HCT116 (cell line): ENCODE results near the gene AGGF1. TPM values are rescaled to one million over a fixed set of nuclear protein-coding genes. Genes with fewer than 3 reads are reported as not detected.
"Not testable (repeated sequence)": the region's sequence is repeated elsewhere in the genome, so short reads cannot be mapped to it uniquely, and the experiment has no call there.

ENCODE experiments used
- ATAC-seq: fragments of 200-7000 bp; cut with Tn5 transposase; 2 replicates; pipeline ENCODE4 v1.9.1; 2020; ENCODE audit warnings: mild to moderate bottlenecking, moderate library complexity
- BruUV-seq: library from RNA; stranded (reverse); fragments of 400-500 nt; replicated peaks from 2 replicates; lab custom pipeline; 2021; lab: Mats Ljungman, UMichigan
- CTCF ChIA-PET: fragments of 300-600 bp; sonication (Branson Sonifier 250); formaldehyde crosslinking; loops from one replicate; lab custom pipeline; 2021; ENCODE audit warnings: antibody characterized with exemption; lab: Charles Lee
- POLR2A ChIA-PET: fragments of 300-600, 350-600 bp; sonication (Branson Sonifier 250); formaldehyde crosslinking; loops from one replicate; lab custom pipeline; 2021; ENCODE audit warnings: antibody characterized with exemption; lab: Charles Lee
- RAD21 ChIA-PET, 2 experiments: fragments of 300-600 bp; sonication (Branson Sonifier 250); formaldehyde crosslinking; loops; one replicate each; lab custom pipeline; 2023; ENCODE audit warnings: low total read pairs in 2 of 2; ENCODE audit not compliant: uncharacterized antibody in 2 of 2, unreplicated experiment in 2 of 2, low non-redundant PET in 1 of 2; lab: Charles Lee
- DNase-seq: peaks from one replicate; pipeline ENCODE4 v3.0.0-alpha.2; 2010; ENCODE audit warnings: low read depth, low spot score
- H2AFZ ChIP-seq: fragments of 200-600 bp; shearing (Covaris generic), sonication (generic); 2 replicates; pipeline ENCODE4 v1.6.1; 2017; ENCODE audit warnings: low read depth, mixed run types, mixed read lengths, antibody characterized with exemption, low read length; ENCODE audit not compliant: poor library complexity, severe bottlenecking
- H3K27ac ChIP-seq: 2 replicates; pipeline ENCODE4 v1.5.1; 2012; ENCODE audit warnings: low read depth, low read length
- H3K27me3 ChIP-seq: fragments of 200-600 bp; sonication (generic); 2 replicates; pipeline ENCODE4 v1.6.1; 2016; ENCODE audit warnings: mixed run types, low read length, mixed read lengths; ENCODE audit not compliant: insufficient read depth
- H3K36me3 ChIP-seq, 2 experiments: fragments of 200-500 bp in 1 of 2; fragments of 200-600 bp in 1 of 2; sonication (Bioruptor generic) in 1 of 2; sonication (generic) in 1 of 2; 2 replicates each; pipeline versions ENCODE4 v1.5.1 to v1.6.1; 2014 to 2016; ENCODE audit warnings: low read length in 2 of 2, inconsistent platforms in 1 of 2, mixed read lengths in 1 of 2, mixed run types in 1 of 2; ENCODE audit not compliant: insufficient read depth in 2 of 2, control insufficient read depth in 1 of 2
- H3K4me1 ChIP-seq, 2 experiments: fragments of 200-600 bp in 1 of 2; sonication (generic) in 1 of 2; 2 replicates each; pipeline versions ENCODE4 v1.5.1 to v1.6.1; 2012 to 2017; ENCODE audit warnings: low read length in 2 of 2, inconsistent platforms in 1 of 2, mild to moderate bottlenecking in 1 of 2, mixed read lengths in 1 of 2, mixed run types in 1 of 2, moderate library complexity in 1 of 2; ENCODE audit not compliant: insufficient read depth in 2 of 2, control insufficient read depth in 1 of 2
- H3K4me2 ChIP-seq: fragments of 200-600 bp; sonication (generic); 2 replicates; pipeline ENCODE4 v1.6.1; 2017; ENCODE audit warnings: mixed run types, low read length, mixed read lengths
- H3K4me3 ChIP-seq, 2 experiments: fragments of 200-600 bp in 1 of 2; sonication (generic) in 1 of 2; replicated peaks in 1 of 2; 2 replicates each; pipeline ENCODE4 v1.5.1; 2011 to 2016; ENCODE audit warnings: low read length in 2 of 2, control low read depth in 1 of 2, low read depth in 1 of 2, mild to moderate bottlenecking in 1 of 2, mixed read lengths in 1 of 2, mixed run types in 1 of 2
- H3K79me2 ChIP-seq: fragments of 200-600 bp; sonication (generic); 2 replicates; pipeline ENCODE4 v1.6.1; 2017; ENCODE audit warnings: mild to moderate bottlenecking, mixed run types, low read length, moderate library complexity, mixed read lengths; ENCODE audit not compliant: insufficient read depth
- H3K9ac ChIP-seq: fragments of 200-600 bp; sonication (generic); 2 replicates; pipeline ENCODE4 v1.6.1; 2016; ENCODE audit warnings: low read length, mixed read lengths
- H3K9me2 ChIP-seq: fragments of 200-600 bp; sonication (generic), shearing (Covaris generic); 2 replicates; pipeline ENCODE4 v1.6.1; 2017; ENCODE audit warnings: mixed run types, mild to moderate bottlenecking, moderate library complexity; ENCODE audit not compliant: insufficient read depth
- H3K9me3 ChIP-seq, 2 experiments: fragments of 200-500 bp in 1 of 2; fragments of 200-600 bp in 1 of 2; sonication (Bioruptor generic) in 1 of 2; sonication (generic) in 1 of 2; 2 replicates each; pipeline ENCODE4 v1.6.1; 2014 to 2017; ENCODE audit warnings: low read length in 2 of 2, mixed read lengths in 2 of 2, inconsistent platforms in 1 of 2, low read depth in 1 of 2, mild to moderate bottlenecking in 1 of 2, mixed run types in 1 of 2, moderate library complexity in 1 of 2; ENCODE audit not compliant: control insufficient read depth in 1 of 2, insufficient read depth in 1 of 2
- H4K20me1 ChIP-seq: fragments of 200-600 bp; sonication (generic), shearing (Covaris generic); 2 replicates; pipeline ENCODE4 v1.6.1; 2017; ENCODE audit warnings: mixed run types, mild to moderate bottlenecking, moderate library complexity; ENCODE audit not compliant: insufficient read depth
- ELF1 ChIP-seq: IDR thresholded peaks from 2 replicates; pipeline ENCODE4 v1.6.1; 2012; ENCODE audit warnings: low read depth, borderline replicate concordance
- POLR2A ChIP-seq: IDR thresholded peaks from 2 replicates; pipeline ENCODE4 v1.7.0; 2011; ENCODE audit warnings: borderline replicate concordance; ENCODE audit not compliant: insufficient read depth, insufficient read length; ENCODE audit errors: extremely low read depth
- SIN3A ChIP-seq: IDR thresholded peaks from 2 replicates; pipeline ENCODE4 v1.6.1; 2012; ENCODE audit warnings: low read depth
- SP1 ChIP-seq: IDR thresholded peaks from 2 replicates; pipeline ENCODE4 v1.6.1; 2012; ENCODE audit warnings: low read depth
- ZBTB33 ChIP-seq: IDR thresholded peaks from 2 replicates; pipeline ENCODE4 v1.6.1; 2011; ENCODE audit warnings: mild to moderate bottlenecking, low read length, moderate library complexity; ENCODE audit not compliant: insufficient replicate concordance; ENCODE audit errors: extremely low read depth
- ZNF274 ChIP-seq: fragments of 200-500 bp; sonication (Bioruptor generic); IDR thresholded peaks from 2 replicates; pipeline ENCODE4 v1.6.1; 2014; ENCODE audit warnings: mild to moderate bottlenecking, low read depth, low read length, inconsistent platforms
- intact Hi-C: fragments of 100-400 bp; cut with micrococcal nuclease; formaldehyde crosslinking; loops from 2 replicates; pipeline ENCODE4 v1.10.0; 2022
- total RNA-seq: library from RNA; stranded (reverse); gene quantifications from one replicate; pipeline ENCODE4 v1.2.1, GENCODE V29; 2021; ENCODE audit not compliant: unreplicated experiment

The AGGF1 gene
- total RNA-seq, 1 experiment from 2014 or later: 22.2 TPM

- ATAC-seq (no peak), DNase-seq (no peak)
- intact Hi-C loops: no loop called here
- Histone ChIP-seq H3K9me2 (no peaks in the 10 kb centered on the region), H3K36me3 (no peaks in the 10 kb centered on the region), H3K27ac (no peak overlapping the region), H3K9me3 (no peaks in the 10 kb centered on the region), H2AFZ (no peak overlapping the region), H3K79me2 (no peaks in the 10 kb centered on the region), H4K20me1 (no peaks in the 10 kb centered on the region), H3K4me2 (no peak overlapping the region), H3K27me3 (no peaks in the 10 kb centered on the region), H3K9ac (no peak overlapping the region)
- ChIA-PET CTCF (interaction anchor here (0.9 kb wide), 1 partner anchor 8 kb away, joined by 3 read pairs; no protein-coding TSS in a partner anchor), RAD21 (no interaction called here), POLR2A (no interaction called here)
- BruUV-seq: no TSS peak
- TF ChIP-seq ELF1 (no peak), ZBTB33 (no peak), POLR2A (no peak), ZNF274 (no peak), SIN3A (no peak), SP1 (no peak)
- TF ChIP-seq, all 23 proteins: peak for 0
- H3K4me3 ChIP-seq: no peak overlapping the region
- no peaks in the 10 kb centered on the region for H3K4me1 ChIP-seq
These were observed 47.6 kb downstream of the AGGF1 start for GRCh38 chr5:77077829-77078176.

DNA sequence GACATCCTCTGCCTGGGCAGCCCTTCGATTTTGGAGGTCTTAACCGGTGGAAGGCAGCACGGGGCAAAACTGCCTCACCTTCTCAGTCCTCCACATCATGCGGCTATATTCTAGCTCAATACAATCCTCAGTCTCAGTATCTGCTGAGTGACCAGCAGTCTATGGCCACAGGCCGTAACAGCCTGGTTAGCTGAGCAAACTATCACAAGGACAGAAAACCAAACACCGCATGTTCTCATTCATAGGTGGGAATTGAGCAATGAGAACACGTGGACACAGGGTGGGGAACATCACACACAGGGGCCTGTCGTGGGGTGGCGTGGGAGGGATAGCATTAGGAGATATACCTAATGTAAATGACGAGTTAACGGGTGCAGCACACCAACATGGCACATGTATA, 50.3 kb downstream of the AGGF1 start:
- H3K27me3 ChIP-seq, H3K9me3 ChIP-seq, DNase-seq, H3K27ac ChIP-seq, H2AFZ ChIP-seq, H3K9ac ChIP-seq, H3K4me2 ChIP-seq, H3K4me3 ChIP-seq, H3K4me1 ChIP-seq, intact Hi-C loops, RAD21 ChIA-PET, BruUV-seq, H4K20me1 ChIP-seq, POLR2A ChIA-PET, ATAC-seq, H3K36me3 ChIP-seq, H3K79me2 ChIP-seq, H3K9me2 ChIP-seq: not testable (repeated sequence)
- CTCF ChIA-PET: interaction anchor here (1.4 kb wide), 1 partner anchor 254 kb away, joined by 3 read pairs; no protein-coding TSS in a partner anchor
